ENCODE results near the gene PDZD4. TPM values are rescaled to one million over a fixed set of nuclear protein-coding genes. Genes with fewer than 3 reads are reported as not detected.

The PDZD4 gene
- total and polyA plus RNA-seq, 9 of the 15 experiments (the other 6 are each of a cell fraction or from before 2014, with no cell fraction given), result 0.05 to 0.38 (median 0.07) TPM; not detected in 5

DNA sequence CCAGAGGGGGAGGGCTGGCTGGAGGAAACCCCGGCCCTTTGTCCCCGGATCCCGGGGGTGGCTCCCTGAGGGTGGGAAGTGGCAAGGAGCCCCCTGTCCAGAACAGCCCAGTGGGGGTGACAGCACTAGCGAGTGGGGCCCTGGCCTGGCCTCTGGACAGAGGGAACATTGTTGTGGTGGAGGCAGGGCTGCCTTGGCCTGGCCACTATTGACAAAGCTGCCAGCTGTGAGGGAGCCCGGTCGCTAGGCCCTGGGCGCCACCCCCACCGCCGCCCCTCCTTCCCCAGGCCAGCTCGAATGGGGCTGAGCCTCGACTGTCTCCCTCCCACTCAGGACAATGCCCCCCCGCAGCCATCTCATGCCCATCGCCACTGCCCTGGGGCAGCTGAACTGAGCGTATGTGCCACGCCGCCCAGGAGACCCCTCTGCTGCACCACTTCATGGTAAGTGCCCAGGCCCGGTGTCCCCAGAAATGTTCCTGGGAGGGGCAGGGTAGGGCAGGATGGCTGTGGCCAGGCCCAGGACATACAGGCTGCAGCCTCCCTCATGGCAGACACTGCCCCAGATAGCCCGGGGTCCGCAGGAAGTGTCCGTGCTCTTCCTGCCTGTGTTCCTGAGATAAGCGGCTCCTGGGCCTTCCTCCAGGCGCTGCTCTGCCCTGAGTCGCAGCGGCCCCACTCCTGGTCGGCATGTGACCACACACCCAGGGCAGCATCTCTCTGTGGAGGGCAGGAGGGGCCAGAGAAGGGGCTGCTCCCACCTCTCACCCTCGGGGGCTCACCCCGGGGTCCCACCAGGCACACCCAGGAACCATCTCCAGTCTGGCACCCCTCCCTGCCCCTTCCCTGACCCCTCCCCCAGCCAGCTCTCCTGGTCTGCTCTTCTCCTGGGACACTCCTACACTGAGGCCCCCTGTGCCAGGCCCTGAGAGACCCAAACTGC, 64.9 kb downstream of the PDZD4 start (continued):
- TF ChIP-seq, protein P1, sequence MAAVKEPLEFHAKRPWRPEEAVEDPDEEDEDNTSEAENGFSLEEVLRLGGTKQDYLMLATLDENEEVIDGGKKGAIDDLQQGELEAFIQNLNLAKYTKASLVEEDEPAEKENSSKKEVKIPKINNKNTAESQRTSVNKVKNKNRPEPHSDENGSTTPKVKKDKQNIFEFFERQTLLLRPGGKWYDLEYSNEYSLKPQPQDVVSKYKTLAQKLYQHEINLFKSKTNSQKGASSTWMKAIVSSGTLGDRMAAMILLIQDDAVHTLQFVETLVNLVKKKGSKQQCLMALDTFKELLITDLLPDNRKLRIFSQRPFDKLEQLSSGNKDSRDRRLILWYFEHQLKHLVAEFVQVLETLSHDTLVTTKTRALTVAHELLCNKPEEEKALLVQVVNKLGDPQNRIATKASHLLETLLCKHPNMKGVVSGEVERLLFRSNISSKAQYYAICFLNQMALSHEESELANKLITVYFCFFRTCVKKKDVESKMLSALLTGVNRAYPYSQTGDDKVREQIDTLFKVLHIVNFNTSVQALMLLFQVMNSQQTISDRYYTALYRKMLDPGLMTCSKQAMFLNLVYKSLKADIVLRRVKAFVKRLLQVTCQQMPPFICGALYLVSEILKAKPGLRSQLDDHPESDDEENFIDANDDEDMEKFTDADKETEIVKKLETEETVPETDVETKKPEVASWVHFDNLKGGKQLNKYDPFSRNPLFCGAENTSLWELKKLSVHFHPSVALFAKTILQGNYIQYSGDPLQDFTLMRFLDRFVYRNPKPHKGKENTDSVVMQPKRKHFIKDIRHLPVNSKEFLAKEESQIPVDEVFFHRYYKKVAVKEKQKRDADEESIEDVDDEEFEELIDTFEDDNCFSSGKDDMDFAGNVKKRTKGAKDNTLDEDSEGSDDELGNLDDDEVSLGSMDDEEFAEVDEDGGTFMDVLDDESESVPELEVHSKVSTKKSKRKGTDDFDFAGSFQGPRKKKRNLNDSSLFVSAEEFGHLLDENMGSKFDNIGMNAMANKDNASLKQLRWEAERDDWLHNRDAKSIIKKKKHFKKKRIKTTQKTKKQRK (IDR thresholded peaks at IDR 0.05; ENCODE audit: borderline replicate concordance, low read depth, low read length), result no peak
- TF ChIP-seq TSC22D4 (tag; IDR thresholded peaks at IDR 0.05) (no peak), NFATC3 (IDR thresholded peaks at IDR 0.05) (no peak), HNRNPK (IDR thresholded peaks at IDR 0.05; ENCODE audit: low read depth, low read length, poor library complexity, severe bottlenecking) (no peak), XRCC5 (IDR thresholded peaks at IDR 0.05; ENCODE audit: low read depth, low read length) (no peak), TBP (optimal IDR thresholded peaks at IDR 0.05; ENCODE audit: low read depth, low read length) (peak; percentile 64), CCAR2 (IDR thresholded peaks at IDR 0.05; ENCODE audit: low read depth, low read length) (no peak), ZNF174 (CRISPR knock-in tag; IDR thresholded peaks at IDR 0.05) (no peak), SRF (CRISPR knock-in tag; IDR thresholded peaks at IDR 0.05) (0 out of 4 replicates have a peak, but pooled peaks of 1 of the 2 experiments have one; percentile 4), BRF1 (IDR thresholded peaks at IDR 0.05; ENCODE audit: borderline replicate concordance, extremely low read depth, insufficient read length) (no peak), KLF16 (IDR thresholded peaks at IDR 0.05) (peak; percentile 61; the same call in 1 of the 2 replicates), FOXA3 (CRISPR knock-in tag; conservative IDR thresholded peaks at IDR 0.05 in 1 of 2, IDR thresholded peaks at IDR 0.05 in 1 of 2) (peak in 1 of 2 experiments; percentile 54; a peak in 1 of 4 replicates), NCOR1 (IDR thresholded peaks at IDR 0.05) (peak; percentile 90), SUPT5H (IDR thresholded peaks at IDR 0.05) (peak; percentile 40), BRD9 (IDR thresholded peaks at IDR 0.05; ENCODE audit: low read depth, partially characterized antibody) (no peak), ZNF263 (CRISPR knock-in tag; IDR thresholded peaks at IDR 0.05; ENCODE audit: borderline replicate concordance) (peak; percentile 53; the same call in 1 of the 2 replicates)
- TF ChIP-seq, protein P2, sequence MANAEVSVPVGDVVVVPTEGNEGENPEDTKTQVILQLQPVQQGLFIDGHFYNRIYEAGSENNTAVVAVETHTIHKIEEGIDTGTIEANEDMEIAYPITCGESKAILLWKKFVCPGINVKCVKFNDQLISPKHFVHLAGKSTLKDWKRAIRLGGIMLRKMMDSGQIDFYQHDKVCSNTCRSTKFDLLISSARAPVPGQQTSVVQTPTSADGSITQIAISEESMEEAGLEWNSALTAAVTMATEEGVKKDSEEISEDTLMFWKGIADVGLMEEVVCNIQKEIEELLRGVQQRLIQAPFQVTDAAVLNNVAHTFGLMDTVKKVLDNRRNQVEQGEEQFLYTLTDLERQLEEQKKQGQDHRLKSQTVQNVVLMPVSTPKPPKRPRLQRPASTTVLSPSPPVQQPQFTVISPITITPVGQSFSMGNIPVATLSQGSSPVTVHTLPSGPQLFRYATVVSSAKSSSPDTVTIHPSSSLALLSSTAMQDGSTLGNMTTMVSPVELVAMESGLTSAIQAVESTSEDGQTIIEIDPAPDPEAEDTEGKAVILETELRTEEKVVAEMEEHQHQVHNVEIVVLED (CRISPR knock-in tag; IDR thresholded peaks at IDR 0.05), result no peak
- TF ChIP-seq, protein P3, sequence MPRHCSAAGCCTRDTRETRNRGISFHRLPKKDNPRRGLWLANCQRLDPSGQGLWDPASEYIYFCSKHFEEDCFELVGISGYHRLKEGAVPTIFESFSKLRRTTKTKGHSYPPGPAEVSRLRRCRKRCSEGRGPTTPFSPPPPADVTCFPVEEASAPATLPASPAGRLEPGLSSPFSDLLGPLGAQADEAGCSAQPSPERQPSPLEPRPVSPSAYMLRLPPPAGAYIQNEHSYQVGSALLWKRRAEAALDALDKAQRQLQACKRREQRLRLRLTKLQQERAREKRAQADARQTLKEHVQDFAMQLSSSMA (CRISPR knock-in tag; IDR thresholded peaks at IDR 0.05), result no peak
- TF ChIP-seq, protein P4, sequence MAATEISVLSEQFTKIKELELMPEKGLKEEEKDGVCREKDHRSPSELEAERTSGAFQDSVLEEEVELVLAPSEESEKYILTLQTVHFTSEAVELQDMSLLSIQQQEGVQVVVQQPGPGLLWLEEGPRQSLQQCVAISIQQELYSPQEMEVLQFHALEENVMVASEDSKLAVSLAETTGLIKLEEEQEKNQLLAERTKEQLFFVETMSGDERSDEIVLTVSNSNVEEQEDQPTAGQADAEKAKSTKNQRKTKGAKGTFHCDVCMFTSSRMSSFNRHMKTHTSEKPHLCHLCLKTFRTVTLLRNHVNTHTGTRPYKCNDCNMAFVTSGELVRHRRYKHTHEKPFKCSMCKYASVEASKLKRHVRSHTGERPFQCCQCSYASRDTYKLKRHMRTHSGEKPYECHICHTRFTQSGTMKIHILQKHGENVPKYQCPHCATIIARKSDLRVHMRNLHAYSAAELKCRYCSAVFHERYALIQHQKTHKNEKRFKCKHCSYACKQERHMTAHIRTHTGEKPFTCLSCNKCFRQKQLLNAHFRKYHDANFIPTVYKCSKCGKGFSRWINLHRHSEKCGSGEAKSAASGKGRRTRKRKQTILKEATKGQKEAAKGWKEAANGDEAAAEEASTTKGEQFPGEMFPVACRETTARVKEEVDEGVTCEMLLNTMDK (IDR thresholded peaks at IDR 0.05; ENCODE audit: borderline replicate concordance, insufficient read depth, low read depth, low read length, poor library complexity, severe bottlenecking), result peak; percentile 9

All from K562 (cell line).